ENCODE measurements around the gene NLK.
"Not testable (repeated sequence)": the region's sequence is repeated elsewhere in the genome, so short reads cannot be mapped to it uniquely, and the experiment has no call there.

The NLK gene

DNA sequence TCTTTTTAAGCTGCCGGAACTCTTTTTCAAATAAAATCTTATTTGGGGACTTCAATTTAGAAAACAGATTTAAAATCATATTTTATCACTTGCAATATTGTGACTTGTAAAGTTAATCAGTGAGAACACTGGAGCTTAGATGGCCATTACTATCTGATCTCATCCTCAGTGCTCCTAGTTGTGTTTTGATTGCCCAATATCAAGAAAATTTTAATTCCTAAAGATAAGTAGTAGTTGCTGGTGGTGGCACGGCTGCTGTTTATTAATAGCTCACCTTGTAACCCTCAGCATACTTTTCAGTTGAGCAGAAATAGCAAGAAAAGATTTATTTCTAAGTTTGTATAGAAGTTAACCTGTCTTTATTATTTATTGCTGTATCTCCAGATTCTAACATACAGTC, 124.0 kb downstream of the NLK start:
- DNase-seq, result no peak

DNA sequence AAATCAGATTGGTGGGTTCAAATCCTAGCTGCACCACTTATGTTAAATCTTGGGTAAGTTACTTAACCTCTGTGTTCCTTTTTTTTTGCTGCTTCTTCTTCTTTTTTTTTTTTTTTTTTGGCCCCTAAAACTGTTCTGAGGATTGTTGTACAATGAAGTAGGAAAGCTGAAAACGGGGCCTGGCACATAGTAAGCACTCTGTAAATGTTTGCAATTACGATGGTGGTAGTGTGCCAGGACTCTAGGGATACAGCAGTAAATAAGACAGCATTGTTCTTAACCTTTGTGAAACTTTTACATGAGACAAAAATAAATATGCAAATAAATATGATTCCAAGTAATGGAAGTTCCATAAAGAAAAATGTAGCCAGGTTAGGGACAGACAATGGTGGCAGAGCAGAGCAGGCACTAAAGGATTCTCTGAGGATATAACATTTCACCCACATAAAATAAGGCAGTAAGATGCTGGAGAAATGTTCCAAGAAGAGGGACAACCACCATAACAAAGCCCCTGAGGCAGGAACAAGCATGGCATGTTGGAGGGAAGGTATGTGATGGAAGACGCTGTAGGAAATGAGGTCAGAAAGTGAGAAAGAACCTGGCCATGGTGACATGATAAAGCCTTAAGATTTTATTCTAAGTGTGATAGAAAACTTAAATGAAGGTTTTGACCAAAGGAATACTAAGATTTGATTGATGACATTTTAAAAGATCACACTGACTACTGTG, 127.3 kb downstream of the NLK start:
- no peak for DNase-seq

DNA sequence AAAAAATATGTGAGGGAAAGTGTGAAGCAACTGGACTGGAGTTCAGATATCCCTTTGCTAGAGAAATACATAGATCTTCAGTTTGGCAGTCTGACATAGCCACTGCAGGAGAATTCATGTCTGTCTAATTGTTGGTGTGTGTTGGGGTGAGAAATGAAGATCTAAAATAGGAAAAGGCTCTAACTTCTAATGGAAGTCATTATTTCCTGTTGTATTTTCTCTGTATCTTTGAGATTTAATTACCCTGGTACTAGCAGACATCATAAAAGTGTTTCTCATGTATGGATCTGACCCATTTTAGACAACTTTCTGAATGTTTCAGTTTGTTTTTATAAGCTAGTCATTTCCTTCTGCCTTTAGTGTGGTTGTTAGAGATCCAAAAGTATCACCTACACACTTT, 128.3 kb downstream of the NLK start:
- no peak for DNase-seq

DNA sequence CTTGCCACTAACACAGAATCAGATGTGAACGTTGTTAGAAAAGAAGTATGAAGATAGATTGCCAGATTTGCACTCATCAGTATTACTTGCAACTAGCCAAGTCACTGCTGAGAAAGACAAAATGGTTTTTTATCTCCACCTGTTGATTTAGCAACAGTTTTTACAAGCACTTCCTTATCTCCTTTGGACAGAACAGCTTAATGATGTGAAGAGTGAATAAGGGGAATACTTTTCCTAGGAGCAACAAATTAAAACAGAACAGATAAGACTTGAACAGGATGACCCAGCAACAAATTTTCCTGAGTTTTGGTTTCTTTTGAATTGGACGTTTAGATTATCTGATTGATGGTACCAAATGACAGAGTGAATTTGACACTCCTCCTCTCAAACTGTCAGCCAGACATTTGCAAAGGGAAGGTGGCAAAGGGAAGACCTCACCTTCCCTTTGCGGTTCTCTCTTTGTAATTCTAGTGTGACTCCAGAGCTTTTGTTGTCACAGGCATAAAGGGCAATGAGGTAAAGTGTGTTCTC, 130.6 kb downstream of the NLK start:
- DNase-seq, result no peak

DNA sequence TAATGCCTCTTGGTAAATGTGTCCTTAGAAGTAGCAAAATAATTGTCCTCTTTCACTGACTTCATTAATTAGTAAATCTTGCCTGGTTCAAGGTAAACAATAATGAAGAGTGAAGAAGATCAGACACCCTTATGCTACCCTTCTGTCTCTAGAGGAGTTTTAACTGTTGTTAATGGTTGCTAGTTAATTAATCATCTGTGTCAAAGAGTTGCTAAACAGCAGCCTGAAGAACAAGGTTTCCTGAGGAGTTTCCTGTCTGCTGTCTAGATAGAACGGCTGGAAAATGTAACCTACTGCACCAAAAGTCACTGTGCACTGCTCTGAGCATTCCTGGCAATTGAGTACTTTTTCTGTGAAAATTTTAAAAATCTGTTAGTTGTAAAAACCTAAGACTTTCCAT, 131.3 kb downstream of the NLK start:
- DNase-seq, result no peak

DNA sequence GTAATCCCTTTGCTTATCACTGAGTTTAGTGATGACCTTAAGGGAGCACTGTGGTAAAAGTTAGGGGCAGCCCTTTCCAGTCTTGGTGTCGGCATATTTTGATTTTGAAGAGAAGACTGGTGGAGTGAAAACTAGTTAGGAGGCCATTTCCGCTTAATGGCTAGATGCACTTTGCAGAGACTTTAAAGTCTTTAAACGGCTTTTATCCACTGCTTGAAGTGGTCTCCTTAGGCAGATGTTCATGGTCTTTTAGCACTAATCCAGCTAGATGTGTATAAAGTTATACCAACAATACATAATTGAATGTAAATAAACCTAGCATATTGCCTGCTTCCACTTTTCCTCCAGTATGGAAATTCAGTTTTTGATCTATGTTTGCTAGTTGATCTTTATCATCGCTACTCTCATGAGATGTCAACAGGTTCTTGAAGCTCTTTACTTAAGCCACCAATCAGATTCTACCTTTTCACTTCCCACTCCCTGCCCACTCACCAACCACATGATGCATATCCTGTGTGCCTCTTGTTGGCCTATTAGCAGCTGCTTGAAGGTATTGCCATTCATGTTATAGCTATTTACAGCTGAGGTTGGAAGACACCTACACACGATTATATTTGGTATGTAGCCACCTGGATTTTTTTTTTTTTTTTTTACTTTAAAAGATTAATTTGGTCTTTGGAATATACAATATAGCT, 132.0 kb downstream of the NLK start:
- DNase-seq, result peak; percentile 35

DNA sequence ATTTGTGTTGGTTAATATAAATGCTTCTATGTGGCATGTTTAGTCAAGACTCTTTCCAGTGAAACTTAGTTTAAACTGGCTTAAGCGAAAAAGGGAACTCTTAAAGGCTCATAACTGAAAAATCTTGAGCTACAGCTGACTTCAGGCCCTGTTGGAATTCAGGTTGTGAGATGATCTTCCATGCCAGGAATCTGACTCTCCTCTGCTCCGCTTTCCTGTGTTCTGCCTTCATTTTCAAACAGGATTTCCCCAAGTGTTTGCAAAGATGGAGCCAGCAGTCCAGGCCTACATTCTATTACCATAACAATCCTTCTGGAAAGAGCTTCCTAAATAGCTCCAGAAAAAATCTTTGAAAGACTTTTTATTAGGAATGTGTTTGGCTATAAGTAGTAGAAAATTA, 134.9 kb downstream of the NLK start:
- DNase-seq, result no peak

DNA sequence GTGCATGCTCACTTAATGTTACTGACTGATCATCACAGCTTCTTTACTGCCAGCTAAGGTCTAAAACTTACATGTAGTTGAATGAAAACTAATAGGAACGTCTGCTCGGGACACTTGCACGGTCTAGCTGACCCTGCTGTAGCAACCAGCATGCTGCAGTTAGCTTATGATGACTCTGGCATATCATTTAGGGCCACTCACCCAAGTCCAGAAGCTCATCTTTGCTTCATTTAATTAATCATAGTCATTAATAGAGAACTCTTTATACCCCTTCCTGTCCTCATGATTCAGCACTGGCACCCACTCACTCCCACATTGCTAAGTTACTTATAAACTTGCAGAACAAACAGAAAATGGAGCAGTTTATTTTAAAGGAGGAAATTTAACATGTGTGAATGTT, 136.3 kb downstream of the NLK start:
- no peak for DNase-seq

DNA sequence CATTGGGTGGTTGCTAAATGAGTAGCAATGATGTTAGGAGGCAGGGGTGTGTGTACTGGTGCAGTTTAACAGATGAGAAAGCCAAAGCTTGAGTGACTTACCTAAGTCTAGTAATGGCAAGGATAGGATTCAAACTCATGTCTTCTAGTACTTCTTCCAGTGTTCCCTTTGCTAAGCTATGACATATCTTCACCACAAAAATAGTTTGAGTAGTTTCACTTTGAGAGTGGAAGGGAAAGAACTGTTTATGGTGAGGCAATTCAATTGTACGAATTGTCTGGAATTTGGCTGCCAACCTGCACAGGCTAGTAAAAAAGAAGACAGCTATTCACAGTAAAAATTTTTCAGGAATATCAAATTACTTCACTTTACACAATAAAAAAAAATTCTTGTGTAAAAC, 138.0 kb downstream of the NLK start:
- peak; percentile 3 for DNase-seq

DNA sequence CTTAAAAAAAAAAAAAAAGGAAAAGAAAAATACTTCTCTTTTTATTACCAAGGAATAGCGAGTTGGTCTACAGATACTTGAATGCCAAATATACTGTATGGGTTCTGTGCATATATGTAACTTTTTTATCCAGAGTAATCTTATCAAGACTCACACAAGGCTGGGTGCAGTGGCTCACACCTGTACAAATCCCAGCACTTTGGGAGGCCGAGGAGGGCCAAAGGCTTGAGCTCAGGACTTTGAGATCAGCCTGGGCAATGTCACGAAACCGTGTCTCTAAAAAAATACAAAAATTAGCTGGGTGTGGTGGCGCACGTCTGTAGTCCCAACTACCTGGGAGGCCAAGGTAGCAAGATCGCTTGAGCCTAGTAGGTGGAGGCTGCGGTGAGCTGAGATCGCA, 139.1 kb downstream of the NLK start:
- no peak for DNase-seq

DNA sequence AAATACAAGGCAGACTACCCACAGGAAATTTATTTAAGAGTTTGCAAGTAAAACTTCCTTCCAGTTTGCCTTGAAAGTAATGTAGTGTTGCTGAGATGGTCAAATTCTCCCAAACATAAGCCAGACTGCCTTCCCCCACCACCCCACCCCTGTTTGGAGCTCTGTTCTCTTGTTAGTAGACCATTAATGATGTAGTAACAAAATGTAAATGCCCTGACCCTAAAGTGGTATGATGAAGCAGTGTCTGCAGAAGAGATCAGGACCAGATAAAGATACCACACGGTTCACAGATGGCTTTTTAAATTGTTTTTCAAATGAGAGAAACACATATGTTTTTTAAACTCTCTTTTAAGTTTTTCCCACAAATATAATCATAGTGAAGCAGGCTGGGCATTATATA, 140.1 kb downstream of the NLK start:
- no peak for DNase-seq

DNA sequence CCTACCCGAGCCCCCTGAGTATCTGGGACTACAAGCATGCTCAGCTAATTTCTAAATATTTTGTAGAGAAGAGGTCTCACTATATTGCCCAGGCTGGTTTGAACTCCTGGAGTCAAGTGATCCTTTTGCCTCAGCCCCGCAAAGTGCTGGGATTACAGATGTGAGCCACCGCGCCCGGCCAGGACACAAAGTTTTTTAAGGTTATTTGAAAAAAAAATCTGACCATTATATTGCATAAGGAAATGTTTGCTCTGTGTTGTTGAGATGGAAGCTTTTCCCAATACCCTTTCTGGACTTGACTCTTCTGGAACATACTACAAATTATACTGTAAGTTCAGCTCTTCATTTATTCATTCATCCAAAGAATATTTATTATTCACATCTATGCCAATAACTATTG, 143.2 kb downstream of the NLK start:
- no peak for DNase-seq

DNA sequence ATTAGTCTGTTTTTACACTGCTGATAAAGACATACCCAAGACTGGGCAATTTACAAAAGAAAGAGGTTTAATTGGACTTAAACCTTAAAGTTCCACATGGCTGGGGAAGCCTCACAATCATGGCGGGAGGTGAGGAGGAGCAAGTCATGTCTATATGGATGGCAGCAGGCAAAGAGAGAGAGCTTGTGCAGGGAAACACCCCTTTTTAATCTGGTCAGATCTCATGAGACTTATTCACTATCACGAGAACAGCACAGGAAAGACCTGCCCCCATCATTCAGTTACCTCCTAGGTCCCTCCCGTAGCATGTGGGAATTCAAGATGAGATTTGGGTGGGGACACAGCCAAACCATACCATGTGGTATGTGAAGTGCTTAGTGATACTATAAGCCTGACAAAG, 144.0 kb downstream of the NLK start:
- not testable (repeated sequence) for DNase-seq

DNA sequence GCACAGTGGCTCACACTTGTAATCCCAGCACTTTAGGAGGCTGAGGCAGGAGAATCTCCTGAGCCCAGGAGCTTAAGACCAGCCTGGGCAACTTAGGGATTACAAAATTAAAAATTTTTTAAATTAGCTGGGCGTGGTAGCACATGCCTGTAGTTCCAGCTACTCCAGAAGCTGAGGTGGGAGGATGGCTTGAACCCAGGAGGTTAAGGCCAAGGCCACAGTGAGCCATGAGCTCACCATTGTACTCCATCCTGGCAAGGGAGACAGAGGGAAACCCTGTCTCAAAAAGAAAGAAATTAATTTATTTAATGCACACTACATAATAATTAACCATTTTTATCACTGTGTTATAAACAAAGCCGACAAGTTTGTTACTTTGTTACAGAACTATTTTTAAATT, 145.5 kb downstream of the NLK start:
- DNase-seq, result no peak

DNA sequence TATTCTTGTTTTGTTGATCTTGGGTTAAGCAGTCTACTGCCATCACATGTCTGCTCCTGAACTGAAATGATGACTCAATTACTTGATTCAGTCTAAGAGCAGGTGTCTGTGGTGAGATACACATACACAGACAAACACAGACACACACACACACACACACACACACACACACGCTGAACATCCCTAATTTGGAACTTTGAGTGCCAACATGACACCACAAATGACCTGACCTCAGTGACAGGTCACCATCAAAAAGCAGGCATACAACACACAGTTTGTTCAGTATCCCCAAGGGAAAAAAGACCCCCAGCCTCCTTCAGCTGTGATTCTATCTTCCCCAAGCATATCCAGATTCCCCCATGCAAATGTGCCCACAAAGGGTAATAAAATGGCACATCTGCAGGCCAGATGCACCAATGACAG, 146.4 kb downstream of the NLK start:
- DNase-seq, result no peak

DNA sequence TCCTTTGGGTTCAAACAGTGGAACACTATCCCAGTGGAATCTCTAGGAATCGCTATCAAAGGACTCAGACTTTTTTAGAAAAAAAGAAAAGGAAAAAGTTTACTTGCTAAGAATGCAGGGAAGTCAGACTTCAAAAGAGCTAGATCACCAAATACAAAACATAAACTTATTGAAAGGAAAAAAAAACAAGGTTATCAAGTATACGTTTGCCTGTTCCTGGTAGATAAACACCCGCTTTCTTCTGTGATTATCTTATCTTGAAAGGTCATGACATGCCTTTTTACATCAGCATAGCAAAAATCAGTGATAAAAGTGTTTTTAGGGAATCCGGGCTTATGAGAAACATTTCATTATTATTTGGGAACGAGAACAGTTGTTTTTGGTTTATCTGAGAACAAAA, 147.2 kb downstream of the NLK start:
- DNase-seq, result no peak

DNA sequence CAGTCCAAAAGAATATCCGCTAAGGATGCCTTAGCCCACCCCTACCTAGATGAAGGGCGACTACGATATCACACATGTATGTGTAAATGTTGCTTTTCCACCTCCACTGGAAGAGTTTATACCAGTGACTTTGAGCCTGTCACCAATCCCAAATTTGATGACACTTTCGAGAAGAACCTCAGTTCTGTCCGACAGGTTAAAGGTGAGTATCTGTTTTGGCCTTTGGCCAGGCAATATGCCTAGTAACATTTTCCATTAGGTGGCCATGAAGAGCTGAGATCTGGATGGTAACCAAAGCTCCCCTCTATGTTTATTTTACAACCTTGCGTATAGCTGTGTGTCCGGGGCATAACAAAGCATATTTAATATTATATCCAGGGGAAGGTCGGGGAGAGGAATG, 148.5 kb downstream of the NLK start:
- no peak for DNase-seq

DNA sequence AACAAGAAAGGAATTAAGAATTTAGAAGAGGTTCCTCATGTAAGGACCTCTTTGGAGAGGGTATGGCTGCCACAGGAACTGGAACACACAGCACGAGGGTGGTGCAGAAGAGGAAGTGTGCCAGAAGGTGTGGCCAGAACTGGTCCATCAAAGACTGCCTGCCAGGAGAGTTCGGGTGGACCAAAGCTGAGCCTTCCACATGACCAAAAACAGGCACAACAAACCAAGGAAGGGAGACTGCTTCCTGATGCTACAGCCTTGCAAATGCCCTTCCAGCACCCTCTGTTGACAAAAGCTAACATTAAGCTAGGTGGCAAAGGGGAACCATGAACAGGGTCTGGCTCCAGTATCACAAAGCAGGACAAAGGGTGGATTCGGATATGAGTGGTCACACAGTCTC, 150.8 kb downstream of the NLK start:
- no peak for DNase-seq

DNA sequence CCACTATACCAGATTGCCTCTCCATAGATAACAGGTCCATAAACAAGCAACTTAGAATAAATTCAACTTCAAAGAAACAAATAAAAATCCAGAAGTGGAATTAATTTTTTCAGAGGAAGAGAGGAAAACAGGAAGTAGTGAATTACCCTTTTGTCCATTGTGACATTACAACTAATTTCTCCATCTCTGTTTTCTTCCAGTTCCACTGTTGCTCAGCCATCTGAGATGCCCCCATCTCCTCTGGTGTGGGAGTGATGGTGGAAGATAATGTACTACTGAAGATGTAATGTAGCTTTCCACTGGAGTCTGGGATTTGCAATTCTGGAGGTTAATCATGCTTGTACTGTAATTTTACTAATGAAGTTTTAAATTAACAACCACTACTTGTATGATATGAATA, 151.9 kb downstream of the NLK start:
- DNase-seq, result no peak

DNA sequence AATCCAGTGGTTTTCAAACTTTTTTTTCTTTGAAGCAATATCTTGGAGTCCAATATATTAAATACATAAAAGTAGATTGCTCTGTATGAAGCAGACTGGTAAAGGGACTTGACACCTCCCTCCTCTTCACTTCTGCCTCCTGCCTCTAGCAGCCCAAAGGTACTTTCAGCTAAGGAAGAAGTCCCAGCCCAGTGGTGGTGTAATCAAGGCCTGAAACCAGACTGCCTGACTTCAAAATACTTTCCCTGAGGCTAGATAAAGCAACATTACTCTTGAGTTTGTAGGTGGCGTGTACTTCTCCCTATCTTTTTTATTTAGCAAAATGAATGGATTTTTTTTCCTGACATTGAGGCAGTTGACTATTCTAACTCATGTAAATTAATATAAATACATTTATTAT, 154.2 kb downstream of the NLK start:
- DNase-seq, result no peak

DNA sequence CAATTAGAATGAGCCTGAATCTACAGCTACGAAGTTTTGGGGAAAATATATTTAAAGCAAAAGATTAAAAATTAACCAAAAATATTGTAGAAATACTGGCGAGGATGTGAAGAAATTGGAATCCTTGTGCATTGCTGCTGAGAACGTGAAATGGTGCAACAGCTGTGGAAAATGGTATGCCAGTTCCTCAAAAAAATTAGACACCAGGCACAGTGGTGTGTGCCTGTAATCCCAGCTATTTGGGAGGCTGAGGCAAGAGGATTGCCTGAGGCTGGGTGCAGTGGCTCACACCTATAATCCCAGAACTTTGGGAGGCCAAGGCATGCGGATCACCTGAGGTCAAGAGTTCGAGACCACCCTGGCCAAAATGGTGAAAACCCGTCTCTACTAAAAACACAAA, 156.6 kb downstream of the NLK start:
- DNase-seq, result no peak

DNA sequence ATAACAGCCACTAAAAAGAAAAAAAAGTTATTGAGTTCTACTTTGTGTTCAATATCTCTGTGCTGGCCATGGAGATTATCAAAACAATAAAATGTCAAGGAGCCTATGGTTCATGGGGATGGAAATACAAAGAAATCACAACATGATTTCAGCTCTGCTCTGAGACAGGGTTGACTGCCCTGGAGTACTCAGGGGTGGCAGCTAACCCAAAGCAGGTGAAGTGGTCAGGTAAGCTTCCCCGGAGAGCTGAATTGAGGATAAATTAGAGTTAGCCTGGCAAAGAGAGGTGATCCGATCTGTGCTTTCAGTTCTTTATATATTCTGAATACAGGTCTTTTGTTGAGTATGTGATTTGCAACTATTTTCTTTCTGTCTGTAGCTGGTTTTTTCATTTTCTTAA, 157.3 kb downstream of the NLK start:
- no peak for DNase-seq

DNA sequence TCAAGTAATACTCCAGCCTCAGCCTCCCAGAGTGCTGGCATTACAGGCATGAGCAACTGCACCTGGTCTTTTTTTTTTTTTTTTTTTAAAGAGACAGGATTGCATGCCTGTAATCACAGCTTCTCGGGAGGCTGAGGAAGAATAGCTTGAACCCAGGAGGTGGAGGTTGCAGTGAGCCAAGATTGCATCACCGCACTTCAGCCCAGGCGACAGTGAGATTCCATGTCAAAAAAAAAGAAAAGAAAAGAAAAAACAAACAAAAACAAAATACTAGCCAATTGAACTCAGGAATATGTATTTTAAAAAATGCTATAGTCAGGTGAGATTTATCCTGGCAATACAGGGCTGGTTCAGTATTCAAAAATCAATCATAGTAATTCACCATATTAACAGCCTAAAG, 158.8 kb downstream of the NLK start:
- no peak for DNase-seq

DNA sequence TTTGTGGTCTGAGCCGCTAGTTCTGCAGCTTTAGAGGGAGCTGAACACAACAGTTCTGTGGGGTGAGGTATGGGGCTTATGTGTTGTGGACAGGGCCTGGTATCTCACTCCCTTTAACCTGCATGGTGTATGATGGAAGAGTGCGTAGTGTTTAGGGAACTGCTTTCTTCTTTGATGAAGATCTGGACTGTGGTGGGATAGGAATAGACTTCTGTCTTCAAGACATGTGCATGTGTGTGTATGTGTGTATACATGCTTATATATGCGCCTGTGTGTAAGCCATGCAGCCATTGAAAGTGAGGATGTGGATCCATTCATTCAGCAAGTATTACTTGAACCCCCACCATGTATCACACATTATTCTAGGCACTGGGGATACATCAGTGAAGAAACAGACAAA, 161.8 kb downstream of the NLK start:
- DNase-seq, result no peak

DNA sequence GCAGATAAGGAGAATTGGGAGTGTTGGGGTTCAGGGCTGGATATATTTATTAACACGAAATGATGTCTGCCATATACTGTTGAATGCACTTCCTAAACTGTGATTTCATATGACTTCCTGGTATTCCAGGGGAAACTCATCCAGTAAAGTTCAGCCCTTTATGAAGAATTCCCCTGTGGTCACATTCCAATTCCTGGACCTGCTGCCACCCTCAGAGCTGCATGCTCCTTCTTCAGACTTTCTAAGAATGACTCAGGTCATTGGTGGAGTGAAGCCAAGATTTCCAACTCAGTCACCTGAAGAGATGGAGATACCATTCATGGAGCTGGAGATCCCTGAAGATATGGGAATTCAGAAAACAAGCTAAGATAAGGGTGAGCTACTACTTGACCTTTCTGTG, 162.3 kb downstream of the NLK start:
- DNase-seq, result no peak
